Ascending aorta (tissue), 2 donors: ENCODE measurements around the gene GRIK1. TPM values are rescaled to one million over a fixed set of nuclear protein-coding genes. Genes with fewer than 3 reads are reported as not detected.

ENCODE experiments used
- DNase-seq, 2 donors: peaks; one replicate each; pipeline ENCODE4 v3.0.0-alpha.2; 2019; ENCODE audit warnings: low spot score in 2 of 2
- H3K27ac ChIP-seq, 2 donors: fragments of 200-600 bp; sonication (generic); one replicate each; pipeline ENCODE4 v1.5.1; 2016 to 2017; ENCODE audit warnings: mild to moderate bottlenecking in 1 of 2
- H3K27me3 ChIP-seq: fragments of 200-600 bp; sonication (generic); one replicate; pipeline ENCODE4 v1.5.1; 2017
- H3K36me3 ChIP-seq, 2 donors: fragments of 200-600 bp; sonication (generic); one replicate each; pipeline ENCODE4 v1.5.1; 2016
- H3K4me1 ChIP-seq, 2 donors: fragments of 200-600 bp; sonication (generic); one replicate each; pipeline ENCODE4 v1.5.1; 2016 to 2017; ENCODE audit warnings: mild to moderate bottlenecking in 1 of 2
- H3K4me3 ChIP-seq, 2 donors: fragments of 200-600 bp; sonication (generic); one replicate each; pipeline ENCODE4 v1.5.1; 2016 to 2017; ENCODE audit warnings: mild to moderate bottlenecking in 1 of 2
- H3K9me3 ChIP-seq, 2 donors: fragments of 200-600 bp; sonication (generic); one replicate each; pipeline ENCODE4 v1.5.1; 2016
- CTCF ChIP-seq, 3 experiments: fragments of 200-600 bp in 2 of 3; fragments of 450-650 bp in 1 of 3; sonication (generic) in 2 of 3; IDR thresholded peaks; one replicate each; pipeline ENCODE4 v1.5.1; 2016 to 2019; ENCODE audit warnings: antibody characterized with exemption in 3 of 3, mild to moderate bottlenecking in 1 of 3, moderate library complexity in 1 of 3
- intact Hi-C: fragments of 100-400 bp; cut with DNase I; formaldehyde crosslinking; loops from one replicate; pipeline ENCODE4 v1.15.1; 2023
- total RNA-seq: library from RNA; depleted of rRNA; stranded (reverse); fragments of >200 nt; gene quantifications from one replicate; pipeline ENCODE4 v1.1.0, GENCODE V29; 2016

The GRIK1 gene
- total RNA-seq, 1 donor from 2014 or later: not detected

DNA sequence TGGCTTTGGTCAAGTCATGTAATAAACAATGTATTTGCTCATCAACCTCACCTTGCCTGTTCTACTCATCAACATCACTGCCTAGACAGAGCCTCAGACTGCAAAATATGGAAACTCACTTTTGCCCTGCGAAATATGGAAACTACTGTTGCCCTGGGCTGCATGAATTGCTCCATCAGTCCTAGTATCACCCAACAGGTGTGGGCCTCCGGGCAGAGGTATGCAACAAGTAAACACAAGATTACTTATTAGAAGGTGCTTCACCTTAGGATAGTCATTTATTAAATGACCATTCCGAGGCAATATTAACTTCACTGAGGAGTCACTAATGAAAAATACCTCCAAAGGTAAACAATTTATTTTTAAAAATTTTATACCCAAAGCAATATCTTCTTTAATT lies 354.3 kb downstream of the GRIK1 start:
- intact Hi-C loops: no loop called here
- no peak for TF ChIP-seq CTCF (IDR thresholded peaks at IDR 0.05)
- Histone ChIP-seq H3K27ac (no peak overlapping the region), H3K36me3 (no peaks in the 10 kb centered on the region), H3K27me3 (no peaks in the 10 kb centered on the region), H3K4me3 (no peak overlapping the region), H3K9me3 (no peaks in the 10 kb centered on the region), H3K4me1 (no peaks in the 10 kb centered on the region)
- no peak for DNase-seq

DNA sequence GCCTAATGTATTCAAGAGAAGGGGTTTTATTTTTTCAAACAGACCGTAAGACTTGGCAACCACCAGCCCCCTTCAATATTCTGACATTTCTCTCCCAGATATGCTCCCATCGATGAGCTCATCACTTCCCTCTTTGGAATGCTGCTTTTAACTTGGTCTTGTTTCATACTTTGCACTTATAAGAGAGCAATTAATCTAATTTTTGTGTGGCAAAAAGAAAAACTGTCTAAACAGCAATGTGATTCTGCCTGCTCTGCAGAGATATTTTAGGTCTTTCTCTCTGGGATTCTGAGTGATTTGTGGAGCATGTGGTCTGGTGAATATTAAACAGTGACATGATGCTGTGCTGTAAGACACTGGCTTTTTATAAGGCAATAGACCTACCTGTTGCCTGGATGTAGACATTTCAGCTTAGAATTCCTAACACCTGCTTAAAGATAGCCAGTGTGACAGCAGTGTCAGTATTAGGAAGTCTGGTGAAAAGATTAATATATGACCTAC lies 356.3 kb downstream of the GRIK1 start:
- H3K36me3 ChIP-seq: no peaks in the 10 kb centered on the region
- H3K9me3 ChIP-seq: no peaks in the 10 kb centered on the region
- H3K27me3 ChIP-seq: no peaks in the 10 kb centered on the region
- H3K27ac ChIP-seq: no peak overlapping the region
- DNase-seq: no peak
- no peaks in the 10 kb centered on the region for H3K4me1 ChIP-seq
- TF ChIP-seq CTCF (IDR thresholded peaks at IDR 0.05): no peak
- intact Hi-C loops: no loop called here
- no peak overlapping the region for H3K4me3 ChIP-seq

DNA sequence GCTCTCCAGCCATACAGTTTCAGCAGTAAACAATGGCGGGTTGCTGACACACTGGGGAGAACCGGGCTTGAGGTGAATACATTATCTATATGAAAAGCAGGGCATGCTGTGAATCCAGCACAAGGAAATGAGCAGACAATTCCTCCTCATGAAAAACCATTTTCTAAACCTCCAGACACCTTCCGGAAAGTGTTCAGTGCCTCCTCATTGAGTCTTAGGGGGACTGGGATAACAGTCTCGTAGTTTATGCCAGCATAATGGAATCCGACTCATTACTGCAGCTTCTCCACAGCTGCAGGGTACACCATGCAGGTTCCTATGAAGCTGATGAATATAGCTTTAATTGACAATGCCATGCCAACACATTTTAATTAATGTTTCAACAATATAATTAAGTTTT lies 356.9 kb downstream of the GRIK1 start:
- Histone ChIP-seq H3K9me3 (no peaks in the 10 kb centered on the region), H3K4me1 (no peaks in the 10 kb centered on the region), H3K36me3 (no peaks in the 10 kb centered on the region), H3K4me3 (no peak overlapping the region), H3K27me3 (no peaks in the 10 kb centered on the region), H3K27ac (no peak overlapping the region)
- intact Hi-C loops: no loop called here
- DNase-seq: no peak
- no peak for TF ChIP-seq CTCF (IDR thresholded peaks at IDR 0.05)

DNA sequence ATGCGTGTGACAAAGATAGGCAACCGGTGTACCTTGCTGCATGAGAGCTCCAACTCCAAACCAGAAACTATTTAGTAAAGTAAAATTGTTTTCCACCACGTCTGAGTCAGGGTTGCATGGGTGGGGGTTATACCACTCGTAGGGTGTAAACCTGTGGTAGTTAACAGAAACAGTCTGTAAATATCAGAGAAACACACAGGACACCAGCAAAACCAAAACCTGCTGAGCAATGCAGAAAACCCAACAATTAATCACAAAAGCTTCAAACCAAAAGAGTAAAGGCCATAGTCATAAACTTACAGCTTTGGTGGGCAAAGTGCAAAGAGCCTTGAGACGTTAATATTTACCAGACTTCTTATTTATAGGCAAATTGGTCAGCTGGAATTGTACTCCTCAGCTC lies 358.4 kb downstream of the GRIK1 start:
- H3K27ac ChIP-seq: no peak overlapping the region
- no peak for TF ChIP-seq CTCF (IDR thresholded peaks at IDR 0.05)
- no peaks in the 10 kb centered on the region for H3K9me3 ChIP-seq
- H3K27me3 ChIP-seq: no peaks in the 10 kb centered on the region
- no peak overlapping the region for H3K4me3 ChIP-seq
- H3K4me1 ChIP-seq: no peaks in the 10 kb centered on the region
- intact Hi-C loops: no loop called here
- no peak for DNase-seq
- no peaks in the 10 kb centered on the region for H3K36me3 ChIP-seq

DNA sequence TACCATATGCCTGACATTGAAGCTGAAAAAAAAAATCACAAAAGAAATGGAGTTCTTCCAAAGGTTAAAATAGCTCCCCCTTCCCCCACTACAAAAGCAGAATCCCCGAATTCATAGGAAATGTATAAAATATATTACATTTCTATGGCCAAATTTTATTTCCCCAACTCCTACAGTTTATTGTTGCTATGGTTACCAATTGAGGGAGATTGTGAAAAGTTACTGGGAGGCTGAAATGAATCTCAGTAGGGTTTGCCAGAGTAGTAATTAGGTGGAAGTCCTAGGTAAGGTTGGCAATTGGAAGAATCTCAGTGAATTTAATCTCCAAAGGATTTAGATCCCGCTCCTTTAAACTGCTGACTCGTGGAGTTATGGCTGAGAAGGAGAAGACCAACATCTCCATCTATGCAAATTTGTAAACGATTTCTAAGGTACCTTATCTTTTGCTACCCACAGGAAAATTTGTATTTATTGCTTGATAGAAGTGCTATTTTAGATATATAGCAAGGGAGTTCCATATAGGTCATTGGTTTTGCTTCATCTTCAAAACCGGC lies 359.0 kb downstream of the GRIK1 start:
- no peak overlapping the region for H3K27ac ChIP-seq
- no peaks in the 10 kb centered on the region for H3K9me3 ChIP-seq
- TF ChIP-seq CTCF (IDR thresholded peaks at IDR 0.05): no peak
- H3K27me3 ChIP-seq: no peaks in the 10 kb centered on the region
- intact Hi-C loops: no loop called here
- H3K36me3 ChIP-seq: no peaks in the 10 kb centered on the region
- H3K4me1 ChIP-seq: no peaks in the 10 kb centered on the region
- no peak for DNase-seq
- H3K4me3 ChIP-seq: no peak overlapping the region

DNA sequence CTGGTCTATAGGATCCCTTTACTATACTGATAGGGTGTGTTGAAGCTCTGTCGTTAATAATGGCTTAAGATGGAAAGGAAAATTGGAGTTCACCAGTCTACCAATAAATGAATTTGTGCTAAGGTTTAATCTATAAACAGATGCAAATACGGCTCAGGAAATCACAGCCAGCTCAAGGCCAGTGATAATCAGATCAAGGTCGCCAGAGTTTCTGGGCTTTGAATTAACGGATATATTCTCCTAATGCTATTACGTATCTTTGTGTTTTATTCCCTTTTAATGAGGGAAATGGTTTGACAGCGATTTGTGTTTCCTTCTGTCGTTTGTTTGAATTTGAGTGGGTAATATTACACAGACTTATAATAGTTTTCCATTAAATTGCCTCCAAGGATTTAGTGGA lies 361.5 kb downstream of the GRIK1 start:
- H3K27me3 ChIP-seq: no peaks in the 10 kb centered on the region
- H3K36me3 ChIP-seq: no peaks in the 10 kb centered on the region
- H3K4me3 ChIP-seq: no peak overlapping the region
- H3K27ac ChIP-seq: no peak overlapping the region
- H3K4me1 ChIP-seq: no peaks in the 10 kb centered on the region
- no peak for TF ChIP-seq CTCF (IDR thresholded peaks at IDR 0.05)
- intact Hi-C loops: no loop called here
- no peak for DNase-seq
- H3K9me3 ChIP-seq: no peaks in the 10 kb centered on the region
